Breast epithelium (tissue), 3 donors: ENCODE data around the gene MEX3C.

ENCODE experiments used
- CTCF ChIP-seq, 3 donors: fragments of 450-650 bp; IDR thresholded peaks; one replicate each; pipeline ENCODE4 v1.5.1; 2016 to 2017; ENCODE audit warnings: antibody characterized with exemption in 3 of 3, mild to moderate bottlenecking in 3 of 3, moderate library complexity in 3 of 3
- POLR2AphosphoS5 ChIP-seq, 3 donors: sonication (generic); formaldehyde crosslinking; IDR thresholded peaks; one replicate each; pipeline ENCODE4 v1.6.1; 2017; ENCODE audit warnings: antibody characterized with exemption in 3 of 3

- TF ChIP-seq CTCF (IDR thresholded peaks at IDR 0.05) (no peak), POLR2AphosphoS5 (IDR thresholded peaks at IDR 0.05) (no peak)
These were observed 15.1 kb upstream of the MEX3C start for GRCh38 chr18:51212606-51213005.
